Transverse colon (tissue), 4 donors: ENCODE measurements around the gene PCSK6.
A peak's percentile ranks its signal among the peaks of the same experiment; 100 is the strongest.

Source experiments
- CTCF ChIP-seq, 5 experiments: fragments of 200-600 bp in 3 of 5; fragments of 450-650 bp in 2 of 5; sonication (generic) in 3 of 5; IDR thresholded peaks; 1 replicate in 2 of 5; 2 replicates in 3 of 5; pipeline ENCODE4 v1.5.1; 2016 to 2017; ENCODE audit warnings: antibody characterized with exemption in 5 of 5, inconsistent platforms in 3 of 5, mild to moderate bottlenecking in 2 of 5, moderate library complexity in 1 of 5
- EP300 ChIP-seq: sonication (generic); formaldehyde crosslinking; IDR thresholded peaks from one replicate; pipeline ENCODE4 v1.6.1; 2017; ENCODE audit warnings: antibody characterized with exemption, low read depth
- POLR2AphosphoS5 ChIP-seq, 3 donors: sonication (generic); formaldehyde crosslinking; IDR thresholded peaks; one replicate each; pipeline ENCODE4 v1.6.1; 2016; ENCODE audit warnings: antibody characterized with exemption in 3 of 3

GRCh38 chr15:101521591-101521990, 32.1 kb upstream of the PCSK6 start:
- TF ChIP-seq CTCF (IDR thresholded peaks at IDR 0.05) (no peak), POLR2AphosphoS5 (IDR thresholded peaks at IDR 0.05) (peak in 1 of 3 donors; percentile 20), EP300 (no peak)
